SHP77 treated with DMSO at 0.1 percent for 48 hours (cell line): ENCODE results near the gene ICOS.

ENCODE experiments used
- DNase-seq: peaks from one replicate; lab custom pipeline; 2025; lab: John Stamatoyannopoulos, UW

The ICOS gene

DNA sequence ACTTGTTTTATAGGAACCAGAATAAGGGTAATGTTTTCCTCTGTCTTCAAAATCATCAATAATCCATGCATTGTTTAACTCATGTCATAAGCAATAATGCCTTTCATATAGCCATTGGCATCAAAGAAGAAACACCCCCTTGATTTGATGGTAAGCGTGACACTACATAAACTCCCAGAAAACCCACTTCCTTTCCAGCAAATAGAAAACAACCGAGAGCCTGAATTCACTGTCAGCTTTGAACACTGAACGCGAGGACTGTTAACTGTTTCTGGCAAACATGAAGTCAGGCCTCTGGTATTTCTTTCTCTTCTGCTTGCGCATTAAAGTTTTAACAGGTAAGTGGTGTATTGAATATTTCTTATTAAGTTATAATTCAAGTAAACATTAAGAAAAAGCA lies at the start of gene ICOS:
Gene ICOS, plus strand, starts transcription at position 229 of the 400 bp plus-strand sequence. Its CDS starts 52 bp downstream, at position 281.
- DNase-seq: no peak

GRCh38 chr2:203887677-203888076 lies 48.9 kb upstream of the ICOS start:
- DNase-seq: no peak

GRCh38 chr2:203889542-203889941 lies 47.0 kb upstream of the ICOS start:
- no peak for DNase-seq

DNA sequence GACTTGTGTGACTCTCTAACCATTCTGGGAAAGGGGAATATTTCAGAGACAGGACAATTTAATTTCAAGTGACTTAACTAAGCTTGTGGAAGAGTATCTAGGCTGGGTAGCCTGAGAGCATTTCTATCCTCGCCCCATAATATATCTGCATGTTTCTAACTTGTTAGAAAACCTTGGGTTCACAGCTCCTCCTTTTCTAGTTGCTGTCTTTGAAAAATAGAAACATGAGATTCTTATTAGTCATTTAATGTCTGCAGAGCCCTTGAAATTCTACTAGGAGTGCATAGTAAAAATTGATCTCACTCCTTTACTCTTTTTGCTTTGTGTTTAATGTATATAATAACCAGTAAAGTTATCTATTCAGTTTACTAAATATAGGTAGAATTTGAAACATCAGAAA lies 46.6 kb upstream of the ICOS start:
- DNase-seq: no peak

DNA sequence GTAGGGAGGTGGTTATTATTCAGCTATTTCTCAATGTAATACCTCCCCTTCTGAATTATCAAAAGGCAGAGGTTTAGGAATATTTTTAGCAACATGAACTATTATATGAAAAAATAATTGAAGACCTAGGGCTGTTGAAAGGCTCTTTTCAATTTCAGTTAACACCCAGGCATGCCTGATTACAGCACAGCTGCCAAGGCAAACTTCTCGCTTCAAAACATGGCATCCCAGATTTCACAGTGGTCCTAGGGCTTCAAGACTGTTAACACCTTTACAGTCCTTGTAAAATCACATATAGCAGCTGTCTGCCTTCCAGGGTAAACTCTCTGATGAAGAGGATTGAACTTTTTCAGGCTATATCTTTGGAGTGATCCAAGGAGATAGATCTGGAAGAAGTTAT lies 45.8 kb upstream of the ICOS start:
- no peak for DNase-seq

DNA sequence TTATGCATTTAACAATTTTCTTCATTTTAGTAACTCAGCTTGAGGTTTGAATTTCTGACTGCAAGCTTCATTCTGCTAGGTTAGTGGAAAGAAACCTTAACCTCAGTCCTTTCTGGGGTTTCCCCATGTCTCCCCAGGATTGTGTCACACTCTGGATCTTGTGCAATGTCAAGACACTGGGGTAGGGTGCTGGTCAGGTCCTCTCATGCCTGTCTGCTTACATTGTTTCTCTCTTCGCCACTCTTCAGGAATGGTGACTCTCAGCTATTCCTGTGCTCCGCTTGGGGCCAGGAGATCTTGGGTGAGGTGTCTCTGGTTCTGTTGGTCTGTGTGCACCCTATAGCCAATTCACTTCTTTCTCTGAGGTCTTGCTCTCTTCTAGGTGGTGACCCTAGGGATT lies 45.1 kb upstream of the ICOS start:
- DNase-seq: no peak

DNA sequence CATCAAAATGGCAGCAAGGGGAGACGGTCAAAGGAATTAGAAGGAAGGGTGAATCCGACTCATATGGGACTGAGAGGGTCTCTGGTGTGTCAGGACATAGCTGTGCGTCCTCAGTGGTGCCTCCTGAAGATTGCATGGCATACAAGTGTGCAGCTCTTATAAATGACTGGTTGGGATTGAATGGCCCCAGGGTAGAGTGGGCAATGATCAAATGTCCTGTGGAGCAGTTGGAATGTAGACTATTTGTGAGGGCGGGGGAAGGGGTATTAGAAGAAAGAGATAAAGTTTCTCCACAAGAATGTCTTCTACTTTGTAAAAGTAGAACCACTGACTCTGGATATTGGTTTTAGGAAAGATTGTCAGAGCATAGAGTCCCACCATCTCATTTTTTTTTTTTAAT lies 44.4 kb upstream of the ICOS start:
- DNase-seq: no peak

GRCh38 chr2:203893401-203893800 lies 43.2 kb upstream of the ICOS start:
- no peak for DNase-seq

DNA sequence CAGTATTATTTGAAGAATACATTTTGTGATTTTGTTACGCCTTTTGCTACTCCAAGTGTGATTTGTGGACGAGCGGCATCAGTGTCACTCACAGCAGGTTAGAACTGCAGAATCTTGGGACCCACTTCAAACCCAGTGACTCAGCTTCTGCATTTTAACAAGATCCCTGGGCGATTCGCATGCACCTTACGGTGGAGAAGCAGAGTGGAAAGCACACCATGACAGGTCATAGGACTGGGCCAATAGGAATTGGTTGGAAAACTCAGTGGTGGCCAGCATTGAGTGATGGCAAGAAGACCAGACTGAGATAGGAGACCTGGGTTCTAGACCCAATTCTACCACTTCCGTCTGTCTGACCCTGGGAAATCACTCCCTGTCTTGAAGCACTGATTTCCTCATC lies 42.7 kb upstream of the ICOS start:
- no peak for DNase-seq

DNA sequence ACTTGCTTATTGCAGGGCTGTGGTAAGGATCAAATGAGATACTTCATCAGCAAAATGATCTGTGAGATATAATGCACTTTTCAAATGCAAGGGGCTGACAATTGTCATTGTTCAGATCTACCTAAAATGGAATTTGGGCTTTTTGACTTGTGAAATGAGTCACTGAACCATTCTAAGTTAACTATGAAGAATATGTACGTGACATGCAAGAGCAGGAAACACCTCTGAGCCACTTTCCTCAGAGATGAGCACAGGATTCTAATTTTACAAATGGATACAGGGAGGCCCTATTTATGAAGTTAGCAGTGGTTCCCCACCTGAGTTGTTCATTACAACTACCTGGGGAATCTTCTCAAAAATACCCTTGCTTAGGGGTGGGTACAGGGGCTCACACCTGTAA lies 42.3 kb upstream of the ICOS start:
- DNase-seq: no peak

- no peak for DNase-seq
These were observed 39.0 kb upstream of the ICOS start for GRCh38 chr2:203897544-203897943.

DNA sequence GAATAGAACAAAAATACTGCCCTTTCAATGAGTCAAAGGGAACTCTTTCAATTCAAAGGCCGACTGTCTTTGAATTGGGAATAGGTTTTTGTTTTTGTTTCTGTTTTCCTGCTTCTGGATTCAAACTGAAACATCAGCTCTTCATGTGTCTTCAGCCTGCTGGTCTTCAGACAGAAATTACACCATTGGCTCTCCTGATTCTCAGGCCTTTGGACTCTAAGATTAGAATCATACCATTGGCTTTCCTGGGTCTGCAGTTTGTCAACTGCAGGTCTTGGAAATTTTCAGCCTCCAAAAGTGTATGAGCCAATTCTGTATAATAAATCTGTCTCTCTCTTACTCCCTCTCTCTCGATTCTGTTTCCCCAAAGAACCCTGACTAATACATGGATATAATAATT lies 37.9 kb upstream of the ICOS start:
- no peak for DNase-seq

DNA sequence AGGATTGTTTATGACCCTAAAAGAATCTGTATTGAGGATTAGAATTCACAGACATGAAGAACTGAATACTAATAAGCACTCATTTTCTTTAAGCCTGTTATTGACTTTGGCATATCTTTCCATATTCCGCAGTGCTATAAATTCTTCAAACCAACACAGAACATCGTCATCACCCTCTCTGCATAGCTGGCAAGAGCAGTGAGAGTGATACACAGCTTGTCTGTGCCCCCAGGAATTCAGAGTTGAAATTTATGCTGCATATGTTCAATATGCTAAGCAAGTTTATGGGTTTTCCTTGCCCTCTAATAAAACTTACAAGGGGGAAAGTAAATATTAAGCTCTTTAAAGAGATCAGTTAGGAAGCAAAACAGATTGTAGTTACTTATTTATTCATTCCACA lies 36.3 kb upstream of the ICOS start:
- DNase-seq: no peak

DNA sequence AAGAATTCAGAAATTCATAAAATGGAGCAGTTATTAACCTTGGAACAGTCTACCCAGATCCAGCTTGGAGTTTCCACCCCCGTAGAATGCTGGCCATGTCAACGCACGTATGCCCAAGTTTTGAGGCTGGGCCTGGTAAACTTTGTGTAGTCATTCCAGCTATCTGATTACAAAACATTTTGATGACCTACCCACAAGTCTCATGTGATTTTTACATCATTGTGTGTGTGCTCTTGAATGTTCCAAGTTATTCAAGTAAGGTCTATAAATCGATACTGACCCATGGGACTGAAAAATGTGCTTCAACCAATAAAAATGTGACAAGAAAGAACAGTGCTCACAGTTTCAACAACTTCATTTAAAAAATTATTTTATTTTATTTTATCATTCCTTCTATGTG lies 32.5 kb upstream of the ICOS start:
- no peak for DNase-seq

DNA sequence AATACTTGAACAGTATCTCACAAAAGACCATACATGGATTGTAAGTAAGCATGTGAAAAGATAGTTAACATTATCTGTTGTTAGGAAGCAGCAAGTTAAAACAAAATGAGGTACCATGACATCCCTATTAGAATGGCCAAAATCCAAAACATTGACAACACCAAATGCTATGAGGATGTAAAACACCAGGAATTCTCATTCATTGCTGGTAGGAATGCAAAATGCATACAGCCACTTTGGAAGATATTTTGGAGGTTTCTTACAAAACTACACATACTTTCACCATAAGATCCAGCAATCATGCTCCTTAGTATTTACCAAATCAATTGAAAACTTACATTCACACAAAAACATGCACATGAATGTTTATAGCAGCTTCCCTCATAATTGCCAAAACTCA lies 30.9 kb upstream of the ICOS start:
- no peak for DNase-seq

GRCh38 chr2:203908066-203908796 lies 28.3 kb upstream of the ICOS start:
- no peak for DNase-seq

- no peak for DNase-seq
These were observed 27.8 kb upstream of the ICOS start for GRCh38 chr2:203908797-203909185.

GRCh38 chr2:203909261-203909967 lies 27.1 kb upstream of the ICOS start:
- DNase-seq: no peak

- DNase-seq: no peak
These were observed 26.6 kb upstream of the ICOS start for GRCh38 chr2:203909974-203910373.

- no peak for DNase-seq
These were observed 22.6 kb upstream of the ICOS start for GRCh38 chr2:203913947-203914346.

- no peak for DNase-seq
These were observed 21.9 kb upstream of the ICOS start for GRCh38 chr2:203914546-203915182.

DNA sequence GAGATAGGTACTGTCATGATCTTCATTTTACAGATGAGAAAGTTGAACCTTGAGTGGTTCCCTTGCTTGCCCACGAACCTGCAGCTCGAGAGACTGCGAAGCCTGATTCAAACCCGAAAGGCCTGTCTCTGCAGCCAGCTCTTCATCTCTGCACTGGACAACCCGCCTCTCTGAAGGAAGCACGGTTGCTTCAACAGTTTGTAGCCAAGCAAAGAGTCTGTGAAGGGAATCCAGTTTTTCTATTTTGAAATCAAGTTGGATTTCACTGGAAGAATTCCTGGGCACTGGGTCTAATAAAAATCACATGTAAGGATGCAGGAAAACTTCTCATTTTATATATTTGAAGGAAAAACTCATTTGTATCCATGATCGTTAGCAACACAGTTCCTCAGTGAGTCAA lies 21.3 kb upstream of the ICOS start:
- no peak for DNase-seq

DNA sequence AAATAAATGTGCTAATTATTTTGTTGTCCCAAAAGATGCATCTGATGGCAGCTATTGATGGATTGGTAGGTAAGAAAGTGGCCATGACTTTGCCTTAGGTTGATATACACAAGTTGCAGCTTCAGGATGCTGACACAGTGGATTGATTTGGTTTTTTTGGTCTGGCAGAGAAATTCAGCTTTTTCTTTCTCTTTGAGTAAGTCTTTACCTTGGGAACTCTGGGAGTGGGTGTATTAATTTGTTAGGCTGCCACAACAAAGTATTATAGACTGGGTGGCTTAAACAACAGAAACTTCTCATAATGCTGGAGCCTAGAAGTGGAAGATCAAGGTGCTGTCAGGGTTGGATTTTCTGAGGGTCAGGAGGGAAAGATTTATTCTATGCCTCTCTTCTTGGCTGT lies 19.8 kb upstream of the ICOS start:
- DNase-seq: no peak
